ENCODE data around the gene ELOVL1. TPM values are rescaled to one million over a fixed set of nuclear protein-coding genes. Genes with fewer than 3 reads are reported as not detected.

ELOVL1 gene
- total and polyA plus RNA-seq, 2 of the 13 experiments (the other 11 are each of a cell fraction or from before 2014, with no cell fraction given): 55.2 to 77.4 TPM

DNA sequence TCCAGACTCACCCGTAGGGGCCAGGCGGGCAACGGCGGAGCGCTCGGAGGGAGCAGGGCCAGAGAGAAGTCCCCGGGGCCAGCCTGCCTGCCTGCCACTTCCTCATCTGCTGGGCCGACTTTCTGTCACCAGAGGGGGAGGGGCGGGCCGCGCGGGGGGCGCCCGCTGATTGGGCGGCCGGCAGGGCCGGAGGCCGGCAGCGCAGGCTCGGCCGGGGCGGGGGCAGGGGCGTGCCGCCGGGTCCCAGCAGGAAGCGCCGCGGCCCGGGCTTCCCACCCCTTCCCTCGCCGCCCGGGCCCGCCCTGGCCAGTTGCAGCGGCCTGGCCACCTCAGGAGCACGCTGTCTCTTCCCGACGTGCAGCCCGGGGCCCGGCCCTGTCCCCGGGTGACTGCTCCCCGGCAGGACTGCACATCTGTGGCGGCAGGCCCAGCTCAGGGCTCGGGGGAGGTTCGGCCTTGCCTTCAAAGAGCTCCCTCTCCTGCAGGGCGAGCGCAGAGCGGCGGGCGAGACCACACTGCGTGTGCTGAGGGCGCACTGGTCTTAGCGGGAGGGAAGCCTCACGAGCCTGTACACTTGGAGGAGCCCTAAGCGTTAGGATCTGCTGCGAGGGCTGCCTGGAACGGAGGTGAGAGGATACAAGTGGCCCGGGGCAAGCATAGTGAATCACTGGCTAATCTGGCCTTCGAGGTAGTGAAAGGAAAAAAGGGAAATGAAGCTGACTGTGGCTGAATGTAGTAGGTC lies at the start of gene ELOVL1 (continued):
- TF ChIP-seq, protein P1, sequence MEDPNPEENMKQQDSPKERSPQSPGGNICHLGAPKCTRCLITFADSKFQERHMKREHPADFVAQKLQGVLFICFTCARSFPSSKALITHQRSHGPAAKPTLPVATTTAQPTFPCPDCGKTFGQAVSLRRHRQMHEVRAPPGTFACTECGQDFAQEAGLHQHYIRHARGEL (CRISPR knock-in tag; IDR thresholded peaks at IDR 0.05): no peak
- TF ChIP-seq CEBPG (CRISPR knock-in tag; IDR thresholded peaks at IDR 0.05): peak; percentile 37; the same call in 1 of the 2 replicates
- no peak for TF ChIP-seq SMC3 (IDR thresholded peaks at IDR 0.05; ENCODE audit: low read length)
- TF ChIP-seq PAX8 (CRISPR knock-in tag; IDR thresholded peaks at IDR 0.05; ENCODE audit: borderline replicate concordance): 0 out of 2 replicates have a peak, but pooled peaks have one; percentile 61
- TF ChIP-seq, protein P2, sequence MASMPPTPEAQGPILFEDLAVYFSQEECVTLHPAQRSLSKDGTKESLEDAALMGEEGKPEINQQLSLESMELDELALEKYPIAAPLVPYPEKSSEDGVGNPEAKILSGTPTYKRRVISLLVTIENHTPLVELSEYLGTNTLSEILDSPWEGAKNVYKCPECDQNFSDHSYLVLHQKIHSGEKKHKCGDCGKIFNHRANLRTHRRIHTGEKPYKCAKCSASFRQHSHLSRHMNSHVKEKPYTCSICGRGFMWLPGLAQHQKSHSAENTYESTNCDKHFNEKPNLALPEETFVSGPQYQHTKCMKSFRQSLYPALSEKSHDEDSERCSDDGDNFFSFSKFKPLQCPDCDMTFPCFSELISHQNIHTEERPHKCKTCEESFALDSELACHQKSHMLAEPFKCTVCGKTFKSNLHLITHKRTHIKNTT (CRISPR knock-in tag; IDR thresholded peaks at IDR 0.05): no peak
- no peak for TF ChIP-seq CAMTA2 (CRISPR knock-in tag; IDR thresholded peaks at IDR 0.05; ENCODE audit: borderline replicate concordance)
- TF ChIP-seq HOXA3 (CRISPR knock-in tag; IDR thresholded peaks at IDR 0.05): peak; percentile 64
- TF ChIP-seq U2AF2 (IDR thresholded peaks at IDR 0.05; ENCODE audit: low read depth, low read length): no peak
- TF ChIP-seq, protein P3, sequence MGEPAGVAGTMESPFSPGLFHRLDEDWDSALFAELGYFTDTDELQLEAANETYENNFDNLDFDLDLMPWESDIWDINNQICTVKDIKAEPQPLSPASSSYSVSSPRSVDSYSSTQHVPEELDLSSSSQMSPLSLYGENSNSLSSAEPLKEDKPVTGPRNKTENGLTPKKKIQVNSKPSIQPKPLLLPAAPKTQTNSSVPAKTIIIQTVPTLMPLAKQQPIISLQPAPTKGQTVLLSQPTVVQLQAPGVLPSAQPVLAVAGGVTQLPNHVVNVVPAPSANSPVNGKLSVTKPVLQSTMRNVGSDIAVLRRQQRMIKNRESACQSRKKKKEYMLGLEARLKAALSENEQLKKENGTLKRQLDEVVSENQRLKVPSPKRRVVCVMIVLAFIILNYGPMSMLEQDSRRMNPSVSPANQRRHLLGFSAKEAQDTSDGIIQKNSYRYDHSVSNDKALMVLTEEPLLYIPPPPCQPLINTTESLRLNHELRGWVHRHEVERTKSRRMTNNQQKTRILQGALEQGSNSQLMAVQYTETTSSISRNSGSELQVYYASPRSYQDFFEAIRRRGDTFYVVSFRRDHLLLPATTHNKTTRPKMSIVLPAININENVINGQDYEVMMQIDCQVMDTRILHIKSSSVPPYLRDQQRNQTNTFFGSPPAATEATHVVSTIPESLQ (CRISPR knock-in tag; conservative IDR thresholded peaks at IDR 0.05): no peak; the same call in 1 of the 2 replicates
- TF ChIP-seq NR2F6 (IDR thresholded peaks at IDR 0.05): no peak
- TF ChIP-seq NR2F6 (CRISPR knock-in tag; IDR thresholded peaks at IDR 0.05): peak; percentile 55
- peak; percentile 65 for TF ChIP-seq HNRNPLL (IDR thresholded peaks at IDR 0.05; ENCODE audit: low read depth, low read length, poor library complexity, severe bottlenecking)
- TF ChIP-seq, protein P4, sequence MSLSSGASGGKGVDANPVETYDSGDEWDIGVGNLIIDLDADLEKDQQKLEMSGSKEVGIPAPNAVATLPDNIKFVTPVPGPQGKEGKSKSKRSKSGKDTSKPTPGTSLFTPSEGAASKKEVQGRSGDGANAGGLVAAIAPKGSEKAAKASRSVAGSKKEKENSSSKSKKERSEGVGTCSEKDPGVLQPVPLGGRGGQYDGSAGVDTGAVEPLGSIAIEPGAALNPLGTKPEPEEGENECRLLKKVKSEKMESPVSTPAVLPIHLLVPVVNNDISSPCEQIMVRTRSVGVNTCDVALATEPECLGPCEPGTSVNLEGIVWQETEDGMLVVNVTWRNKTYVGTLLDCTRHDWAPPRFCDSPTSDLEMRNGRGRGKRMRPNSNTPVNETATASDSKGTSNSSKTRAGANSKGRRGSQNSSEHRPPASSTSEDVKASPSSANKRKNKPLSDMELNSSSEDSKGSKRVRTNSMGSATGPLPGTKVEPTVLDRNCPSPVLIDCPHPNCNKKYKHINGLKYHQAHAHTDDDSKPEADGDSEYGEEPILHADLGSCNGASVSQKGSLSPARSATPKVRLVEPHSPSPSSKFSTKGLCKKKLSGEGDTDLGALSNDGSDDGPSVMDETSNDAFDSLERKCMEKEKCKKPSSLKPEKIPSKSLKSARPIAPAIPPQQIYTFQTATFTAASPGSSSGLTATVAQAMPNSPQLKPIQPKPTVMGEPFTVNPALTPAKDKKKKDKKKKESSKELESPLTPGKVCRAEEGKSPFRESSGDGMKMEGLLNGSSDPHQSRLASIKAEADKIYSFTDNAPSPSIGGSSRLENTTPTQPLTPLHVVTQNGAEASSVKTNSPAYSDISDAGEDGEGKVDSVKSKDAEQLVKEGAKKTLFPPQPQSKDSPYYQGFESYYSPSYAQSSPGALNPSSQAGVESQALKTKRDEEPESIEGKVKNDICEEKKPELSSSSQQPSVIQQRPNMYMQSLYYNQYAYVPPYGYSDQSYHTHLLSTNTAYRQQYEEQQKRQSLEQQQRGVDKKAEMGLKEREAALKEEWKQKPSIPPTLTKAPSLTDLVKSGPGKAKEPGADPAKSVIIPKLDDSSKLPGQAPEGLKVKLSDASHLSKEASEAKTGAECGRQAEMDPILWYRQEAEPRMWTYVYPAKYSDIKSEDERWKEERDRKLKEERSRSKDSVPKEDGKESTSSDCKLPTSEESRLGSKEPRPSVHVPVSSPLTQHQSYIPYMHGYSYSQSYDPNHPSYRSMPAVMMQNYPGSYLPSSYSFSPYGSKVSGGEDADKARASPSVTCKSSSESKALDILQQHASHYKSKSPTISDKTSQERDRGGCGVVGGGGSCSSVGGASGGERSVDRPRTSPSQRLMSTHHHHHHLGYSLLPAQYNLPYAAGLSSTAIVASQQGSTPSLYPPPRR (CRISPR knock-in tag; IDR thresholded peaks at IDR 0.05; ENCODE audit: borderline replicate concordance): no peak
- no peak; the same call in 1 of the 2 replicates for TF ChIP-seq ZNF589 (CRISPR knock-in tag; conservative IDR thresholded peaks at IDR 0.05)
- TF ChIP-seq RFXANK (CRISPR knock-in tag; IDR thresholded peaks at IDR 0.05): 0 out of 2 replicates have a peak, but pooled peaks have one; percentile 33
- TF ChIP-seq ADNP (CRISPR knock-in tag; IDR thresholded peaks at IDR 0.05): no peak
- TF ChIP-seq, protein P5, sequence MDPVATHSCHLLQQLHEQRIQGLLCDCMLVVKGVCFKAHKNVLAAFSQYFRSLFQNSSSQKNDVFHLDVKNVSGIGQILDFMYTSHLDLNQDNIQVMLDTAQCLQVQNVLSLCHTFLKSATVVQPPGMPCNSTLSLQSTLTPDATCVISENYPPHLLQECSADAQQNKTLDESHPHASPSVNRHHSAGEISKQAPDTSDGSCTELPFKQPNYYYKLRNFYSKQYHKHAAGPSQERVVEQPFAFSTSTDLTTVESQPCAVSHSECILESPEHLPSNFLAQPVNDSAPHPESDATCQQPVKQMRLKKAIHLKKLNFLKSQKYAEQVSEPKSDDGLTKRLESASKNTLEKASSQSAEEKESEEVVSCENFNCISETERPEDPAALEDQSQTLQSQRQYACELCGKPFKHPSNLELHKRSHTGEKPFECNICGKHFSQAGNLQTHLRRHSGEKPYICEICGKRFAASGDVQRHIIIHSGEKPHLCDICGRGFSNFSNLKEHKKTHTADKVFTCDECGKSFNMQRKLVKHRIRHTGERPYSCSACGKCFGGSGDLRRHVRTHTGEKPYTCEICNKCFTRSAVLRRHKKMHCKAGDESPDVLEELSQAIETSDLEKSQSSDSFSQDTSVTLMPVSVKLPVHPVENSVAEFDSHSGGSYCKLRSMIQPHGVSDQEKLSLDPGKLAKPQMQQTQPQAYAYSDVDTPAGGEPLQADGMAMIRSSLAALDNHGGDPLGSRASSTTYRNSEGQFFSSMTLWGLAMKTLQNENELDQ (CRISPR knock-in tag; IDR thresholded peaks at IDR 0.05; ENCODE audit: borderline replicate concordance): peak; percentile 46; the same call in 1 of the 2 replicates
- TF ChIP-seq NFKB2 (CRISPR knock-in tag; IDR thresholded peaks at IDR 0.05; ENCODE audit: borderline replicate concordance): peak; percentile 80; the same call in 1 of the 2 replicates
- TF ChIP-seq MBNL3 (CRISPR knock-in tag; conservative IDR thresholded peaks at IDR 0.05): no peak
